HepG2 (cell line): ENCODE data around the gene CLDN5. TPM values are rescaled to one million over a fixed set of nuclear protein-coding genes. Genes with fewer than 3 reads are reported as not detected.
A peak's percentile ranks its signal among the peaks of the same experiment; 100 is the strongest.

Experiments
- CBX2 ChIP-seq, 2 experiments: fragments of 200-600 bp in 1 of 2; sonication (generic); formaldehyde crosslinking in 1 of 2; IDR thresholded peaks; 2 replicates each; pipeline versions ENCODE4 v1.7.0 to v1.8.1; 2018 to 2022; ENCODE audit warnings: low read depth in 2 of 2, low read length in 1 of 2, mild to moderate bottlenecking in 1 of 2, missing genetic modification reagents in 1 of 2
- IKZF1 ChIP-seq: fragments of 450-650 bp; IDR thresholded peaks from 2 replicates; pipeline ENCODE4 v1.7.1; 2016
- IRX3 ChIP-seq: sonication (generic); formaldehyde crosslinking; IDR thresholded peaks from 2 replicates; pipeline ENCODE4 v1.8.1; 2023; ENCODE audit warnings: mild to moderate bottlenecking, low read depth, missing genetic modification reagents, borderline replicate concordance
- ISL2 ChIP-seq: sonication (generic); formaldehyde crosslinking; IDR thresholded peaks from 2 replicates; pipeline ENCODE4 v1.5.0; 2020; ENCODE audit warnings: missing genetic modification reagents
- NR2F1 ChIP-seq, 2 experiments: fragments of 450-650 bp in 1 of 2; formaldehyde crosslinking in 1 of 2; IDR thresholded peaks; 2 replicates each; pipeline versions ENCODE4 v1.5.0 to v1.6.1; 2016 to 2020; ENCODE audit warnings: mild to moderate bottlenecking in 1 of 2, missing compliant biosample characterization in 1 of 2, missing genetic modification reagents in 1 of 2, moderate library complexity in 1 of 2
- PAF1 ChIP-seq: IDR thresholded peaks from 2 replicates; pipeline ENCODE4 v1.6.1; 2016; ENCODE audit warnings: missing genetic modification reagents, missing compliant biosample characterization
- PRDM15 ChIP-seq: sonication (generic); formaldehyde crosslinking; IDR thresholded peaks from 2 replicates; pipeline ENCODE4 v1.4.0; 2020; ENCODE audit warnings: missing genetic modification reagents
- RBM22 ChIP-seq: fragments of 200-400 bp; formaldehyde crosslinking; optimal IDR thresholded peaks from 2 replicates; pipeline ENCODE3; 2017; ENCODE audit warnings: mild to moderate bottlenecking, low read length, moderate library complexity
- ZBED4 ChIP-seq: sonication (generic); formaldehyde crosslinking; IDR thresholded peaks from 2 replicates; pipeline ENCODE4 v1.4.0; 2020; ENCODE audit warnings: missing genetic modification reagents, borderline replicate concordance
- ZNF24 ChIP-seq: fragments of 450-650 bp; IDR thresholded peaks from 2 replicates; pipeline ENCODE4 v1.6.1; 2017; ENCODE audit warnings: antibody characterized with exemption, mild to moderate bottlenecking
- ZNF30 ChIP-seq: sonication (generic); formaldehyde crosslinking; IDR thresholded peaks from 2 replicates; pipeline ENCODE4 v1.5.0; 2020; ENCODE audit warnings: mild to moderate bottlenecking, missing genetic modification reagents
- ZNF605 ChIP-seq: sonication (generic); formaldehyde crosslinking; IDR thresholded peaks from 2 replicates; pipeline ENCODE4 v1.8.0; 2022; ENCODE audit warnings: mild to moderate bottlenecking, missing genetic modification reagents
- ZNF710 ChIP-seq: sonication (generic); formaldehyde crosslinking; IDR thresholded peaks from 2 replicates; pipeline ENCODE4 v1.5.0; 2020; ENCODE audit warnings: mild to moderate bottlenecking, missing genetic modification reagents, borderline replicate concordance
- polyA plus RNA-seq, 8 experiments: library from polyadenylated mRNA; depleted of rRNA in 3 of 8; stranded (reverse) in 7 of 8; unstranded in 1 of 8; fragments of >200 nt; fragmentation: Illumina TruSeq in 4 of 8; extraction: Trizol in 4 of 8; gene quantifications; 2 replicates each; pipeline versions ENCODE4 v1.2.1 to v1.2.3, GENCODE V29; 2011 to 2016; ENCODE audit warnings: low read depth in 4 of 8, missing spikeins in 1 of 8, mixed read lengths in 1 of 8; ENCODE audit not compliant: insufficient read depth in 1 of 8
- total RNA-seq, 5 experiments: library from RNA; depleted of rRNA; stranded (reverse); fragments of >200 nt; fragmentation: Illumina TruSeq; extraction: Trizol; gene quantifications; 2 replicates each; pipeline ENCODE4 v1.2.3, GENCODE V29; 2016; ENCODE audit warnings: low read depth in 1 of 5

Gene CLDN5
- total and polyA plus RNA-seq, 2 of the 13 experiments (the other 11 are each of a cell fraction or from before 2014, with no cell fraction given): not detected

DNA sequence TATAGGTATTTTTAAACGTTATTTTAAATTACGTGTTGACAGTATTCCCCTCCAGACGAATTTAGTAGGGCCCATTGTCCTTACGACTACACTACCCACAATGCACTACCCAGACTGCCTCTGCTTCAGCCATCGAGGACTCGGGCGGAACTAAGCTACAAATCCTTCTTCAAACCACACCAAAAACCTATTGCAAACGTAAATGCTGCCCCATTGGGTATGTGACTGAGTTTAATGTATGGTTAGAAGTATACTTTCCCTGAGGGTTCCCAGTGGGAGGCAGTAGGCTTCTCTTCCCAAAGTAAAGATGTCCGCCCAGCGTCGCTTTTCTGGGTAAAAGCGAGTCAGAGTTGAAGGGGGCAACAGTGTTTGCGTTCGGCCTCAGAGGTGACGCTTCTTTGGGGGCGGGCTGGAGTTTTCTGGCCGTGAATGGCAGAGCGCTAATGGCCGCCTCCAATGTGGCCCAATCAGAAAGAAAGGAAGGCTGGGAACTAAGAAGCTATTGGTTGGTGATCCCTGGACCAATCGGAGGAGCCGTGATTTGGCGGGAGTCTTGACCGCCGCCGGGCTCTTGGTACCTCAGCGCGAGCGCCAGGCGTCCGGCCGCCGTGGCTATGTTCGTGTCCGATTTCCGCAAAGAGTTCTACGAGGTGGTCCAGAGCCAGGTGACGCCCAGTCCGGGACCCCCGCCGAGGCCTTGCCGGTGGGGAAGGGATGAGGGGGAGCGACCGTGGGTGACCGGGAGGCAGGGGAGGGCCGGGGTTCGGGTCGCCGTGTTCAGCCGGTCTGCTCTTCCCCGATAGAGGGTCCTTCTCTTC, 44.6 kb downstream of the CLDN5 start, which contains the start of gene CDC45 (continued):
- TF ChIP-seq CBX2 (IDR thresholded peaks at IDR 0.05; ENCODE audit: low read depth, low read length): no peak
- TF ChIP-seq CBX2 (CRISPR knock-in tag; IDR thresholded peaks at IDR 0.05; ENCODE audit: low read depth): no peak
- TF ChIP-seq PAF1 (CRISPR knock-in tag): no peak
- TF ChIP-seq RBM22: no peak
- no peak for TF ChIP-seq ZNF30 (CRISPR knock-in tag)
- TF ChIP-seq ZNF24: no peak
- no peak for TF ChIP-seq PRDM15 (CRISPR knock-in tag)
- TF ChIP-seq ZBED4 (CRISPR knock-in tag): no peak
- TF ChIP-seq NR2F1 (CRISPR knock-in tag; IDR thresholded peaks at IDR 0.05): peak in 1 of 2 experiments; percentile 62; a peak in 1 of 4 replicates
- TF ChIP-seq ZNF605 (CRISPR knock-in tag): peak; percentile 56; the same call in 1 of the 2 replicates
- TF ChIP-seq IRX3 (CRISPR knock-in tag): no peak
- TF ChIP-seq IKZF1: no peak
- no peak for TF ChIP-seq ZNF710
- TF ChIP-seq ISL2 (CRISPR knock-in tag): no peak
